Heart left ventricle (tissue), 13 donors: Measurements from ENCODE around the gene BFSP1.

Source experiments
- CTCF ChIP-seq, 12 donors: fragments of 200-600 bp; sonication (generic) in 4 of 12; IDR thresholded peaks; one replicate each; pipeline versions ENCODE4 v1.5.0 to v1.8.0; 2018 to 2022; ENCODE audit warnings: antibody characterized with exemption in 12 of 12, mild to moderate bottlenecking in 5 of 12
- POLR2A ChIP-seq, 2 donors: fragments of 450-650 bp; IDR thresholded peaks; one replicate each; pipeline ENCODE4 v1.6.1; 2017; ENCODE audit warnings: antibody characterized with exemption in 2 of 2, mild to moderate bottlenecking in 2 of 2, moderate library complexity in 2 of 2
- donor health status: ischemic (EF 13 %, LVEDD 7.1; RV severe dilation, severe dysfunction).
- donor health status: DM: no; HTN: yes; CAD: no.
- donor health status: DM: no; HTN: no; CAD: no.
- donor health status: ischemic (EF 25% LVEDD 6.9; RV normal size, moderate dysfunction).
- donor health status: ischemic (EF 25% LVEDD 5.7; RV mildly dilated, moderate dysfunction).
- donor health status: ischemic (EF 35%, LVEDD 5.7; RV mildly dilated, moderate dysfunction).
- donor health status: nonischemic (EF 11% LVEDD 7.7; RV severe dilation, severe dysfunction).
- donor health status: DM: yes; HTN: yes; CAD: no.
- donor health status: PGD.
- donor health status: ischemic (EF 29% LVEDD 5.4; RV normal size, mild dysfunction).
- donor health status: nonischemic (EF 23%, LVEDD 6.1; RV moderate dilation, normal function).

GRCh38 chr20:17511401-17511800 lies 19.8 kb downstream of the BFSP1 start:
- no peak for TF ChIP-seq CTCF (IDR thresholded peaks at IDR 0.05)
- no peak for TF ChIP-seq POLR2A (IDR thresholded peaks at IDR 0.05)
